Measurements from ENCODE around the gene GFI1B. TPM values are rescaled to one million over a fixed set of nuclear protein-coding genes. Genes with fewer than 3 reads are reported as not detected.

Gene GFI1B
- total and polyA plus RNA-seq, 10 of the 15 experiments (the other 5 are each of a cell fraction or from before 2014, with no cell fraction given) = 0.04 to 0.11 (median 0.05) TPM; not detected in 7

- in situ Hi-C loops (cut with MboI) = no loop called here
- SMC1A ChIA-PET (ENCODE audit: uncharacterized antibody, unreplicated experiment) = interaction anchor here (1.0 to 1.6 kb wide), 4 partner anchors 9 to 42 kb away, joined by 3 to 4 read pairs (median 4); no protein-coding TSS in a partner anchor
- Histone ChIP-seq H2AFZ (ENCODE audit: control insufficient read depth, low read depth, low read length) (peak within 1 kb of the TSS; percentile 93), H3K36me3 (ENCODE audit: control insufficient read depth in 2 of 2, insufficient read depth in 2 of 2, low read length in 1 of 2) (no peaks in the 10 kb centered on the region), H3K9me3 (replicated peaks; ENCODE audit: control insufficient read depth, insufficient read depth, low read length) (no peaks in the 10 kb centered on the region), H3K79me2 (ENCODE audit: control insufficient read depth, insufficient read depth, low read length) (peaks cover 24% of the 10 kb centered on the region), H3K4me1 (ENCODE audit: control insufficient read depth, insufficient read depth, low read length) (peaks cover 14% of the 10 kb centered on the region), H3K9ac (ENCODE audit: control insufficient read depth, insufficient read depth, low read length) (peak within 1 kb of the TSS; percentile 87), H3K4me2 (ENCODE audit: control insufficient read depth, insufficient read depth) (peak within 1 kb of the TSS; percentile 84), H3K27ac (ENCODE audit: control insufficient read depth, insufficient read depth) (peak within 1 kb of the TSS; percentile 98), H3K27me3 (replicated peaks in 1 of 2; ENCODE audit: control insufficient read depth in 2 of 2, insufficient read depth in 2 of 2, low read length in 1 of 2) (no peaks in the 10 kb centered on the region), H4K20me1 (ENCODE audit: control insufficient read depth, insufficient read depth) (no peaks in the 10 kb centered on the region), H3K4me3 (peak within 1 kb of the TSS; percentile 80)
- RAD21 ChIA-PET (ENCODE audit: unreplicated experiment) = interaction anchor here (0.6 to 1.8 kb wide), 4 partner anchors 9 to 96 kb away, joined by 3 to 7 read pairs (median 4); partner anchors contain the start of gene GTF3C5
- FAIRE-seq = peak; percentile 89
- peak; percentile 57 for DNase-seq (ENCODE audit: low read depth, low spot score)
- CTCF ChIA-PET = interaction anchor here (0.7 to 1.6 kb wide), 7 partner anchors 9 to 77 kb away, joined by 3 to 9 read pairs (median 3); no protein-coding TSS in a partner anchor
- under 1% methylated on average over 41 of the region's 72 CpGs for WGBS (ENCODE audit: insufficient coverage, insufficient replicate concordance, low lambda C conversion rate, missing lambda C conversion rate)
- POLR2A ChIA-PET = interaction anchor here (0.6 to 1.7 kb wide), 3 partner anchors 11 to 86 kb away, joined by 3 to 9 read pairs (median 4); partner anchors contain the start of genes AK8 and GTF3C5
- peak; percentile 95 for ATAC-seq
- intact Hi-C loops (cut with micrococcal nuclease; ENCODE audit: unreplicated experiment) = no loop called here
- BruUV-seq (replicated peaks) = no TSS peak
- TF ChIP-seq CHD1 (IDR thresholded peaks at IDR 0.05; ENCODE audit: low read depth, low read length) (0 out of 2 replicates have a peak, but pooled peaks have one; percentile 52), NFYA (IDR thresholded peaks at IDR 0.05; ENCODE audit: borderline replicate concordance, low read depth, low read length) (no peak), DPF2 (IDR thresholded peaks at IDR 0.05) (0 out of 2 replicates have a peak, but pooled peaks have one; percentile 65), JUND (IDR thresholded peaks at IDR 0.05; ENCODE audit: low read depth, low read length) (no peak), E4F1 (IDR thresholded peaks at IDR 0.05; ENCODE audit: borderline replicate concordance, partially characterized antibody) (peak; percentile 98), WRNIP1 (IDR thresholded peaks at IDR 0.05; ENCODE audit: borderline replicate concordance, low read depth, low read length) (no peak), PKNOX1 (IDR thresholded peaks at IDR 0.05) (peak; percentile 69), E2F8 (IDR thresholded peaks at IDR 0.05; ENCODE audit: low read depth, partially characterized antibody) (peak; percentile 81), FOXK2 (IDR thresholded peaks at IDR 0.05) (peak; percentile 84), HDGF (IDR thresholded peaks at IDR 0.05) (no peak), STAT1 (conservative IDR thresholded peaks at IDR 0.05) (peak; percentile 99), TAF1 (IDR thresholded peaks at IDR 0.05; ENCODE audit: borderline replicate concordance, low read depth, low read length) (peak; percentile 100), MLLT1 (IDR thresholded peaks at IDR 0.05) (peak; percentile 89), ZNF274 (IDR thresholded peaks at IDR 0.05; ENCODE audit: insufficient read depth, insufficient read length) (no peak)
Measured at GRCh38 chr9:132944294-132945185, 34.0 kb upstream of the GFI1B start, which contains the start of gene TSC1. Gene TSC1 (minus strand): TSS chr9:132944616. CDS start chr9:132928872, 15,744 bp downstream.

All from GM12878 (cell line).